PC-3 (cell line): ENCODE measurements around the gene TRABD.

ENCODE experiments used
- EZH2 ChIP-seq: fragments of 300-600 bp; sonication (generic); IDR thresholded peaks from one replicate; pipeline ENCODE4 v1.6.1; 2017; ENCODE audit warnings: antibody characterized with exemption, mild to moderate bottlenecking, low read length; ENCODE audit not compliant: unreplicated experiment
- EZH2phosphoT487 ChIP-seq: fragments of 300-600 bp; sonication (generic); IDR thresholded peaks from 2 replicates; pipeline ENCODE4 v1.6.1; 2018; ENCODE audit warnings: mild to moderate bottlenecking, antibody characterized with exemption, low read length, borderline replicate concordance
- TF ChIP-seq, protein P1 (sequence below): fragments of 300-600 bp; sonication (generic); conservative IDR thresholded peaks from 2 replicates; pipeline ENCODE4 v1.5.1; 2017; ENCODE audit warnings: antibody characterized with exemption, low read depth, mild to moderate bottlenecking, low read length

DNA sequence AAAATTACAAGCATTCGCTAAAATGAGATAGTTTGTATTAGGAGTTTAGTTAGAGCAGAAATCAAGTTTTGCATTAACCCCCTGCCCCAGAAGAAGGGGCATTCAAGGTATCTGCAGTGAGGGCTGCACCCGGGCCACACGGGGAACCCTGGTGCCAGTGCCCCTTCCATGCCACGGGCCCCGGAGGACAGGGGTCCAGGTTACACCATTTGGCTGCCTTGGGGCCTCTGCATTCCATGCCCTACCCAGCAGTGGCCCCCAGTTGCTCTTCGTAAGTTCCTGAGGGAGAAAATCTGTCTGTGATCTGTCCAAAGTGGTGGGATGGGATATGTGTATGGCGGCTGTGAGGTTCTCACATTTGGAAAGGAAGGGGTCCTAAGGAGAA is 32.0 kb upstream of the TRABD start:
- TF ChIP-seq, protein P1, sequence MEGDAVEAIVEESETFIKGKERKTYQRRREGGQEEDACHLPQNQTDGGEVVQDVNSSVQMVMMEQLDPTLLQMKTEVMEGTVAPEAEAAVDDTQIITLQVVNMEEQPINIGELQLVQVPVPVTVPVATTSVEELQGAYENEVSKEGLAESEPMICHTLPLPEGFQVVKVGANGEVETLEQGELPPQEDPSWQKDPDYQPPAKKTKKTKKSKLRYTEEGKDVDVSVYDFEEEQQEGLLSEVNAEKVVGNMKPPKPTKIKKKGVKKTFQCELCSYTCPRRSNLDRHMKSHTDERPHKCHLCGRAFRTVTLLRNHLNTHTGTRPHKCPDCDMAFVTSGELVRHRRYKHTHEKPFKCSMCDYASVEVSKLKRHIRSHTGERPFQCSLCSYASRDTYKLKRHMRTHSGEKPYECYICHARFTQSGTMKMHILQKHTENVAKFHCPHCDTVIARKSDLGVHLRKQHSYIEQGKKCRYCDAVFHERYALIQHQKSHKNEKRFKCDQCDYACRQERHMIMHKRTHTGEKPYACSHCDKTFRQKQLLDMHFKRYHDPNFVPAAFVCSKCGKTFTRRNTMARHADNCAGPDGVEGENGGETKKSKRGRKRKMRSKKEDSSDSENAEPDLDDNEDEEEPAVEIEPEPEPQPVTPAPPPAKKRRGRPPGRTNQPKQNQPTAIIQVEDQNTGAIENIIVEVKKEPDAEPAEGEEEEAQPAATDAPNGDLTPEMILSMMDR = no peak
- TF ChIP-seq EZH2 = no peak
- TF ChIP-seq EZH2phosphoT487 = no peak
